DMS153 treated with DMSO at 0.1 percent for 48 hours (cell line): ENCODE data around the gene POC1B.

Experiments
- DNase-seq: peaks from one replicate; lab custom pipeline; 2025; ENCODE audit not compliant: unreplicated experiment; lab: John Stamatoyannopoulos, UW

Gene POC1B

GRCh38 chr12:89390802-89391673 is 134.8 kb downstream of the POC1B start:
- DNase-seq = no peak

GRCh38 chr12:89389755-89390661 is 135.8 kb downstream of the POC1B start:
- DNase-seq = no peak

- no peak for DNase-seq
Measured at GRCh38 chr12:89386138-89386537, 139.7 kb downstream of the POC1B start.

GRCh38 chr12:89384807-89385206 is 141.0 kb downstream of the POC1B start:
- no peak for DNase-seq

- no peak for DNase-seq
Measured at GRCh38 chr12:89384050-89384758, 141.6 kb downstream of the POC1B start.

- DNase-seq = no peak
Measured at GRCh38 chr12:89383235-89384049, 142.4 kb downstream of the POC1B start.

- DNase-seq = no peak
Measured at GRCh38 chr12:89382328-89382727, 143.5 kb downstream of the POC1B start.

- no peak for DNase-seq
Measured at GRCh38 chr12:89379839-89380467, 145.9 kb downstream of the POC1B start.

GRCh38 chr12:89379148-89379838 is 146.6 kb downstream of the POC1B start:
- no peak for DNase-seq

- DNase-seq = no peak
Measured at GRCh38 chr12:89376844-89377243, 149.0 kb downstream of the POC1B start.

GRCh38 chr12:89376202-89376529 is 149.7 kb downstream of the POC1B start:
- no peak for DNase-seq

GRCh38 chr12:89373763-89374572 is 151.9 kb downstream of the POC1B start:
- DNase-seq = no peak

- no peak for DNase-seq
Measured at GRCh38 chr12:89372584-89373370, 153.1 kb downstream of the POC1B start.

- no peak for DNase-seq
Measured at GRCh38 chr12:89370850-89371249, 155.0 kb downstream of the POC1B start.

- no peak for DNase-seq
Measured at GRCh38 chr12:89370421-89370831, 155.4 kb downstream of the POC1B start.
